ENCODE results near the gene SLC7A9.

The SLC7A9 gene

DNA sequence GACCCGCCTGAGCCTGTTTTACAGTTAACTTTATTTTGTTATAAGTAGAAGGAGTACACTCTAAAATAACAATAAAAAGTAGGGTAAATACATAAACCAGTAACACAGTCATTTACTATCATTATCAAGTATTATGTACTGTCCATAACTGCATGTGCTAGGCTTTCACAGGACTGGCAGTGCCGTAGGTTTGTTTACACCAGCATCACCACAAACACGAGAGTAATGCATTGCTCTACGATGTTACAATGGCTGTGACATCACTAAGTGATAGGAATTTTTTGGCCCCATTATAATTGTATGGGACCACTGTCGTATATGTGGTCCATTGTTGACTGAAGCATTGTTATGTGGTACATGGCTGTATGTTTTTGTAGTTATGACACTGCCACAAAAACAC, 41.3 kb upstream of the SLC7A9 start:
- H3K4me3 ChIP-seq (ENCODE audit: low read length): no peak overlapping the region
- TF ChIP-seq, protein P1, sequence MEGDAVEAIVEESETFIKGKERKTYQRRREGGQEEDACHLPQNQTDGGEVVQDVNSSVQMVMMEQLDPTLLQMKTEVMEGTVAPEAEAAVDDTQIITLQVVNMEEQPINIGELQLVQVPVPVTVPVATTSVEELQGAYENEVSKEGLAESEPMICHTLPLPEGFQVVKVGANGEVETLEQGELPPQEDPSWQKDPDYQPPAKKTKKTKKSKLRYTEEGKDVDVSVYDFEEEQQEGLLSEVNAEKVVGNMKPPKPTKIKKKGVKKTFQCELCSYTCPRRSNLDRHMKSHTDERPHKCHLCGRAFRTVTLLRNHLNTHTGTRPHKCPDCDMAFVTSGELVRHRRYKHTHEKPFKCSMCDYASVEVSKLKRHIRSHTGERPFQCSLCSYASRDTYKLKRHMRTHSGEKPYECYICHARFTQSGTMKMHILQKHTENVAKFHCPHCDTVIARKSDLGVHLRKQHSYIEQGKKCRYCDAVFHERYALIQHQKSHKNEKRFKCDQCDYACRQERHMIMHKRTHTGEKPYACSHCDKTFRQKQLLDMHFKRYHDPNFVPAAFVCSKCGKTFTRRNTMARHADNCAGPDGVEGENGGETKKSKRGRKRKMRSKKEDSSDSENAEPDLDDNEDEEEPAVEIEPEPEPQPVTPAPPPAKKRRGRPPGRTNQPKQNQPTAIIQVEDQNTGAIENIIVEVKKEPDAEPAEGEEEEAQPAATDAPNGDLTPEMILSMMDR (conservative IDR thresholded peaks at IDR 0.05; ENCODE audit: low read length): no peak
- DNase-seq (ENCODE audit: low read depth): no peak

DNA sequence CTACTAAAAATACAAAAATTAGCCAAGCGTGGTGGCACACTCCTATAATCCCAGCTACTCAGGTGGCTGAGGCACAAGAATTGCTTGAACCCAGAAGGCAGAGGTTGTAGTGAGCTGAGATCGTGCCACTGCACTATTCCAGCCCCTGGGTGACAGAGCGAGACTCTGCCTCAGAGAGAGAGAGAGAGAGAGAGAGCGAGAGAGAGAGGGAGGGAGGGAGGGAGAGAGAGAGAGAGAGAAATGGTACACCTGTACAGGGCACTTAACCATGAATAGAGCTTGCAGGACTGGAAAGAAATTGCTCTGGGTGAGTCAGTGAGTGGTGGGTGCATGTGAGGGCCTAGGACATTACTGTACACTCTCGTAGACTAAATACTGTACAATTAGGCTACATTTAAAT, 40.5 kb upstream of the SLC7A9 start:
- H3K4me3 ChIP-seq (ENCODE audit: low read length): no peak overlapping the region
- DNase-seq (ENCODE audit: low read depth): no peak
- TF ChIP-seq, protein P1 (conservative IDR thresholded peaks at IDR 0.05; ENCODE audit: low read length): no peak

DNA sequence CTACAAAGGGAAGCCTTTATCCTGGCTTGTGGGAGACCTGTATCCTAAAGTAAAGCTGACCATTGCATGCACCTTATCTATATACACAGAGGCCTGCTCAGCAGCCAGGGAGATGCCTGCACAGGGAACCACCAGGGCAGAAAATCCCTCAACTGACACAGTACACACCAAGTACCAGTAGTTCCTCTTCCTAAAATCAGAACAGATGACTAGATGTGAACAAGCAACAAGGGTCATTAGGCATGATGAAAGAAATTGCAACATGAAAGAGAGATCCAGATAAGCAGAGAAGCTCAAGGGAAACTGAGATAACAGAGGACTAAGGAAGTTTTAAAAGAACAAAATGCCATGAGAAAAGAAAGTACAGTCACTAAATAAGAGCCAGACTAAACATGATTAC, 39.7 kb upstream of the SLC7A9 start:
- no peak for DNase-seq (ENCODE audit: low read depth)
- H3K4me3 ChIP-seq (ENCODE audit: low read length): no peak overlapping the region
- TF ChIP-seq, protein P1 (conservative IDR thresholded peaks at IDR 0.05; ENCODE audit: low read length): no peak

DNA sequence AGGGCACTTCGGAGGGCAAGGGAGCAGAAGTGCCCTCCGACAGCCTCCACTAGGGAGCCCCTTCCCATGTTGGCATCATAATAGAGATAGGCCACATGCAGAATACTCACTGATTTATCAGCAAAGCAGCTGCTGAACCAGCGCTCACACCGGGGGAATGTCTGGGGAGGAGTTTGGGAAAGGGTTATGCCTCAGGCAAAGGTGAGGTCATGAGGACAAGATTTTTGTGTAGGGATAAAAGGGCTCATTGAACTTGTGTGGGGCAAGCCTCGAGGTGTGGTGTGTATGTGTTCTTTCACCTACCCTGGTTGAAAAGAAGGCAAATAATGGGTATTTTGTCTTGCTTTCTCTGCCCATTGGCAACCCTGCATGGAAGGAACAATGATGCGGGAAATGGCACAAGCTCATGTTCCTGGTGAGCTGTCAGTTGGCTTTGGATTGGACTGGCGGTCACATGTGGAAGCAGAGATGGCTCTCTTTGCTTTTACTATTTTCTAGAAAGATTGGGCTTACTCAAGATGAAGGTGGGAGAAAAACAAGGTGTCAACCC, 39.1 kb upstream of the SLC7A9 start:
- DNase-seq (ENCODE audit: low read depth): no peak
- H3K4me3 ChIP-seq (ENCODE audit: low read length): no peak overlapping the region
- TF ChIP-seq, protein P1 (conservative IDR thresholded peaks at IDR 0.05; ENCODE audit: low read length): no peak

DNA sequence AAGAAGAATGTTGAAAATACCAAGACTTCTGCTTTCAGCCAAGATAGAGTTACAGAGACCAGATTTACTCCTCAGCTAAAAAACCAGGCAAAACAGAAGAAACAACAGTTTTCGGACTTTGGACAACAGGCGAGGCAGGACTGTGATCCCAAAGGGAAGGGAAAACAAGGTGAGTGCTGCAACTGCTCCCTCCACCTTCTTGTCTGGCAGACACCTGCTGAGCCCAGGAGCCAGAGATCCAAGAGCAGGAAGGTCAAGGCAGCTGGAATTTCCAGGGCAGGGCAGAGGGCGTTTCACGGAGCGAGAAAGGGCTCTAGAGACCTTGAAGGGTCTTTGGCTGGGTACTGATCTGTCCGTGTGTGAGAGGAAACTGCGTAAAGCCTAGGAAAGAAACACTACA, 32.9 kb upstream of the SLC7A9 start:
- DNase-seq (ENCODE audit: low read depth): no peak
- TF ChIP-seq, protein P1 (conservative IDR thresholded peaks at IDR 0.05; ENCODE audit: low read length): no peak

DNA sequence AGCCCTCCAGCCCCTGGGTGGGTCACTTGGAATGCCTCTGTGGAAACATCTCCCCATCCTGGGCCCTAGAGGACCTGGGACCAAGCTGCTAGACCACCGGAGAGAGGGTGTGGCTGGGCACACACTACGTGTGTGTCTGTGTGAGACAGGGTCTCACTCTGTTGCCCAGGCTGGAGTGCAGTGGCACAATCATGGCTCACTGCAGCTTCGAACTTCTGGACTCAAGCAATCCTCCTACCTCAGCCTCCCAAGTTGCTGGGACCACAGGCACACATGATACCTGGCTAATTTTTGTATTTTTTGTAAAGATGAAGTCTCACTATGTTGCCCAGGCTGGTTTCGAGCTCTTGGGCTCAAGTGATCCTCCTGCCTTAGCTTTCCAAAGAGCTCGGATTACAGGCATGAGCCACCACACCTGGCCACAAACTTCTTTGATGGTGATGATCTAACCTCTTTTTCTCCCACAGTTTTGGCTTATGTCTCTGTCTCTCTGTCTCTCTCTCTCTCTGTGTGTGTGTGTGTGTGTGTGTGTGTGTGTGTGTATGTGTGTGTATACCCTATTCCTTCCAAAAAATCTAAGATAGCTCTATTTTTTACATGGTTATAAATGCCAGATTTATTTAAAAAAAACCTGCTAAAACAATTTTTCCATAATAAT, 32.1 kb upstream of the SLC7A9 start:
- DNase-seq (ENCODE audit: low read depth): no peak

More for the DNA sequence above, 32.9 kb upstream of the SLC7A9 start:
- H3K4me3 ChIP-seq (ENCODE audit: low read length): no peak overlapping the region

More for the DNA sequence above, 32.1 kb upstream of the SLC7A9 start:
- TF ChIP-seq, protein P1 (conservative IDR thresholded peaks at IDR 0.05; ENCODE audit: low read length): no peak
- no peak overlapping the region for H3K4me3 ChIP-seq (ENCODE audit: low read length)
